GM13977 (cell line): Measurements from ENCODE around the gene PGM1.

Source experiments
- DNase-seq: peaks from one replicate; pipeline ENCODE4 v3.0.0; 2012; ENCODE audit warnings: low spot score
- CTCF ChIP-seq: IDR thresholded peaks from 2 replicates; pipeline ENCODE4 v1.5.1; 2012; ENCODE audit warnings: mild to moderate bottlenecking, control low read depth; ENCODE audit not compliant: insufficient read depth; ENCODE audit errors: extremely low read depth, missing control alignments
- in situ Hi-C: fragments of 300-500 bp; cut with MboI; formaldehyde crosslinking; loops from one replicate; pipeline ENCODE4 v1.12.0; 2022; ENCODE audit warnings: low sequenced_read_pairs, low pct_unique_long_range_greater_than_20kb, mixed read lengths, inconsistent platforms; ENCODE audit not compliant: unreplicated experiment

Gene PGM1

GRCh38 chr1:63665410-63665809 is 72.2 kb downstream of the PGM1 start:
- in situ Hi-C loops = no loop called here
- no peak for TF ChIP-seq CTCF
- no peak for DNase-seq

GRCh38 chr1:63665824-63666223 is 72.6 kb downstream of the PGM1 start:
- TF ChIP-seq CTCF = no peak
- in situ Hi-C loops = no loop called here
- DNase-seq = no peak

GRCh38 chr1:63668298-63668697 is 75.1 kb downstream of the PGM1 start:
- no peak for TF ChIP-seq CTCF
- DNase-seq = peak; percentile 20
- in situ Hi-C loops = no loop called here

- no peak for DNase-seq
- in situ Hi-C loops = no loop called here
- TF ChIP-seq CTCF = no peak
Observed at GRCh38 chr1:63669151-63669961, 76.1 kb downstream of the PGM1 start.

GRCh38 chr1:63670164-63670563 is 77.0 kb downstream of the PGM1 start:
- TF ChIP-seq CTCF = no peak
- no peak for DNase-seq
- in situ Hi-C loops = no loop called here

GRCh38 chr1:63671514-63671913 is 78.3 kb downstream of the PGM1 start:
- no peak for DNase-seq
- TF ChIP-seq CTCF = no peak
- in situ Hi-C loops = no loop called here
